Measurements from ENCODE around the gene FAF1.
"Not testable (repeated sequence)": the region's sequence is repeated elsewhere in the genome, so short reads cannot be mapped to it uniquely, and the experiment has no call there.

FAF1 gene

DNA sequence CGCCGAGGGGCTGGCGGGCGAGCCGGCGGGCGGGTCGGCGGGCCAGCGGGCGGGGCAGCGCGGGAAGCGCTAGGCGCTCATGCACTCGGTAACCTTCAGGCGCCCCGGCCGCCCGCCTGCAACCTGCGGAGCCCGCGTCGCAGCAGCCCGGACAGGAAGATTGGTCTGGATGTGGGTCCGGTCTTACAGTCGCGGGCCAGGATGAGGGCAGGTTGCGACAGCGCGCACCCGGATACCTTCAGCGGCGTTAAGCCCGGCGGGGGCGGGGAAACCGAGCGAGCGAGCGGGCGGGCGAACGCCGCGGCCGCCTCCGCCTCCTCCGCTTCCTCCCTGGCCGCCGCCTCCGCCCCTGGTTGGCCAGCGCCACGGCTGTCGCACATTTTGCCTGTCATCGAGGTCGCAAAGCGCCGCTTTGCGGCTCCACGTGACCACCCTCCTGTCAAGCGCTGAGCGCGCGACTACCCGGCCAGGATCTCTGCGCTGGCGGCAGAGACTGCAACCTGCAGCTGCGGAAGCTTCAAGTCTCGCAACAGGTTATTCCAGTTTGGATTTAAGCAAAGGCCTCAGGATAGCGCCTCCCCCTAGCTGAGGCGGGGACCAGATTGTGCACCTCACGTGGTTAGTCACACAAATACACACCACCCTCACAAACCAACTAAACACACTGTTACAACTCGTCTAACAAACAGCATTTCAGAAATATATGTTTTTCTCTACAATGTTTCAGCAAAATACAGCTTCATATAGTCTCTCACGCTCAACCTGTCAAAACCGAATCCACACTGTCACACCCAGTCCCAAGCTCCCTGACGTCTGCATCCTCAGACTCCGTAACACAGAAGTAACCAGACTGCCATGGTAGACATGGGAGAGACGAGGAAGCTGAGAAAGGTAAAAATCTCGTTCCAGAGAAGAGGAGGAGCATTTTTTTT is at the start of gene FAF1:
Gene FAF1, minus strand, starts transcription at position 355 of the 932 bp plus-strand sequence. CDS start 456 bp downstream, outside the sequence.
- DNase-seq: peak; percentile 80

GRCh38 chr1:51009381-51009780 is 49.3 kb upstream of the FAF1 start:
- DNase-seq: no peak

DNA sequence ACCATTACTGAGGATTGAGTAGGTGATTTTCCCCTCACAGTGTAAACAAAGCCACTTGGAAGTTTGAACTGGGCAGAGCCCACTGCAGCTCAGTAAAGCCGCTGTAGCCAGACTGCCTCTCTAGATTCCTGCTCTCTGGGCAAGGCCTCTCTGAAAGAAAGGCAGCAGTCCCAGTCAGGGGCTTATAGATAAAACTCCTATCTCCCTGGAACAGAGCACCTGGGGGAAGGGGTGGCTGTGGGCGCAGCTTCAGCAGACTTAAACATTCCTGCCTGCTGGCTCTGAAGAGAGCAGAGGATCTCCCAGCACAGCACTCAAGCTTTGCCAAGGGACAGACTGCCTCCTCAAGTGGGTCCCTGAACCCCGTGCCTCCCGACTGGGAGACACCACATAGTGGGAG is 45.5 kb upstream of the FAF1 start:
- not testable (repeated sequence) for DNase-seq

DNA sequence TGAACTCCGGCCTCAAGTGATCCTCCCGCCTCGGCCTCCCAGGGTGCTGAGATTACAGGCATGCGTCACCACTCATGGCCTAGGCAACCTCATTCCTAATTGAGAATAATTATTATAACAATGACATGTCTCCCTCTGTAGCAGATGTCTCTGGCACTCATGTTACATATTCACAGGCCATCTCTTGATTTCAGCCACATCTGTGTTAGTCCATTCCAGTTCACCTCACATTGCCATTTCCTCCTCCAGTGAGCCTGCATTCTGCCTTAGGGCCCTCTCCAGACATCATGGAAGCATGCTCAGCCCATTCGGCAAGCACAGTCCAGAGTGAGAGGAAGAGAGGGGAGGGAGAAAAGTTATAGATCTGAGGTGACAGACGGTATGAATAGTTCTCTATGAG is 42.4 kb upstream of the FAF1 start:
- no peak for DNase-seq

- DNase-seq: no peak
Measured at GRCh38 chr1:51000651-51001050, 40.6 kb upstream of the FAF1 start.

GRCh38 chr1:51000160-51000559 is 40.1 kb upstream of the FAF1 start:
- DNase-seq: no peak

DNA sequence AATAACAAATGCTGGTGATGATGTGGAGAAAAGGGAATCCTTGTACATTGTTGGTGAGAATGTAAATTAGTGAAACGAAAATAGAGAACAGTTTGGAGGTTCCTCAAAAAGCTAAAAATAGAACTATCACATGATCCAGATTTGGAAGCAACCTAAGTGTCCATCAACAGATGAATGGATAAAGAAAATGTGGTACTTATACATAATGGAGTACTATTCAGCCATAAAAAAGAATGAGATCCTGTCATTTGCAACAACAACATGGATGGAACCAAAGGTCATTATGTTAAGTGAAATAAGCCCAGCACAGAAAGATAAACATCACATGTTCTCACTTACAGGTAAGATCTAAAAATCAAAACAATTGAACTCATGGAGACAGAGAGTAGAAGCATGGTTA is 39.3 kb upstream of the FAF1 start:
- DNase-seq: not testable (repeated sequence)

- no peak for DNase-seq
Measured at GRCh38 chr1:50996083-50996482, 36.0 kb upstream of the FAF1 start.

DNA sequence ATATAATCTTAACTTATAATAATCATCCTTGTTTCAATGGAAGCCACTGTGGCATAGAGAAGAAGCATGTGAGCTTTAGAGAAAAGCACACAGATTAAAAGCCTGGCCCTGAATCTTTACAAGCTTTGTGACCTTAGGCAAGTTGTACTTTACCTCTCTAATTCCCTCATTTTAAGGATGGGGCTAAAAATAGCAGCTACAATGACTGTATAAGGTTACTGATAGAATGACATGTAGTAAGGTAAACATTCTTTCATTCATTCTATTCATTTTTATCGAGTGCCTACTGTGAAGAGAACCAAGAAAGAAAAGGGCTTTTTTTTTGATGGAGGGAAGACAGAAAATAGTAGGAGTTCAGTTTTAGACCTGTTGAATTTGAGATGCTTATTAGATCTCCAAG is 35.6 kb upstream of the FAF1 start:
- no peak for DNase-seq

GRCh38 chr1:50994997-50995396 is 34.9 kb upstream of the FAF1 start:
- DNase-seq: no peak

GRCh38 chr1:50993645-50994044 is 33.6 kb upstream of the FAF1 start:
- DNase-seq: no peak

DNA sequence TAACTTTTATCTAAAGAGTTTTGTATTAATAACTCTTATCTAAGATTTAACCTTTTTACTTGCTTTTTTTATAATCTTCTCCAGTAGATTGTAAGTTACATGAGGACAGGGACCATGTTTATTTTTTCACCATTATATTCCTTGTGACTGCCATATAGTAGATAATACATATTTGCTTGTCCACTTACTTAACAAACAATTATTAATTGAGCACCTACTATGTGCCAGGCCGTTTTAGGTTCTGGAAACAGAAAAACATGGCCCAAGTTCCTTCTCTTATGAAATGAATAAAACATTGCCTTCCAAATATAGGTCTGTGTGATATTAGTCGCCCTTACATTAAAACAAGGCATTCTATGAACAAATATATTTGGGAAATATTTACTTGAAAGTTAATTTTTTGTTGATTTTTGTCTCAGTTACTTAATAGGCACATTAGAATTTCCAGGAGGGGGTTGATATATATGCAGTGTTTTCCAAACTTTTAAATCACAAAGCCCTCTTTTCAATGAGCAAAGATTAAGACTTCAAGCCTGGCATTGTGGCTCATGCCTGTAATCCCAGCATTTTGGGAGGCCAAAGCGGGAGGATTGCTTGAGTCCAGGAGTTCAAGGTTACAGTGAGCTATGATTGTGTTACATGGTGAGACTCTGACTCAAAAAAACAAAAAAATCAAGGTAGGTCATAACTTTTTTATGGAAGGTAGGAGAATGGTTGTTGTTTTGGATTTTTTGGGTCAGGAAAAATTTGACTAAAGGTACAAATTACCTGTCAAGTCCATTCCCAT is 32.7 kb upstream of the FAF1 start:
- DNase-seq: no peak

GRCh38 chr1:50989694-50990093 is 29.6 kb upstream of the FAF1 start:
- DNase-seq: no peak

GRCh38 chr1:50986653-50987052 is 26.6 kb upstream of the FAF1 start:
- DNase-seq: no peak

DNA sequence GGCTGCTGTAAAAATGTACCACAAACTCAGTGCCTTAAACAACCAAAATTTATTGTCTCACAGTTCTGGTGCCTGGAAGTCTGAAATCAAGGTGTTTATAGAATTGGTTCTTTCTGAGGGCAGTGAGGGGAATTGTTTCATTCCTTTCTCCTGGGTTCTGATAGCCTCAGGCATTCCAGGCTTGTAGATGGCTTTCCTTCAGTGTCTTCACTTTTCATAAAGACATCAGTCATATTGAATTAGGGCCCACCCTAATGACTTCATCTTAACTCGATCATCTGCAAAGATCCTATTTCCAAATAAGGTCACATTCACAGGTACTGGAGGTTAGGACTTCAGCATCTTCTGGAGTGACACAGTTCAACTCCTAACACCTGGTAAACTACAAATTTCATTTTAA is 25.0 kb upstream of the FAF1 start:
- no peak for DNase-seq

- DNase-seq: peak; percentile 98
Measured at GRCh38 chr1:50983219-50983802, 23.2 kb upstream of the FAF1 start.

DNA sequence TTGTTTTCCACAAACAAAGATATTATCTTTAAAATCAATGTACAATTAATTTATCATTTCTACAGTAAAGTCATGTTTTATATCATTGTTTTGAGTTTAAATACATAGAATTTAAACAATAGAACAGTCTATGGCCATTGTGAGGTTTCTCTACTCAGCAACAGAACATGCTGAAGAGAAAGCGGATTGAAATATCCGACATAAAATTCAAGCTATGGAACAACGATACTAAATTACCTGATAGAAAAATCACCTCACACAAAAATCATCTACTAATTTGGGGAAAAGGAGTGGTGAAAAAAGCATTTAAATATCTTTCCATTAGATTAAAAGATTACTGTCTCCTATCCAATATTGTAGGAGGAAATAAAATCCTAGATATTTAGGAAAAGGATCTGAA is 22.5 kb upstream of the FAF1 start:
- DNase-seq: no peak

DNA sequence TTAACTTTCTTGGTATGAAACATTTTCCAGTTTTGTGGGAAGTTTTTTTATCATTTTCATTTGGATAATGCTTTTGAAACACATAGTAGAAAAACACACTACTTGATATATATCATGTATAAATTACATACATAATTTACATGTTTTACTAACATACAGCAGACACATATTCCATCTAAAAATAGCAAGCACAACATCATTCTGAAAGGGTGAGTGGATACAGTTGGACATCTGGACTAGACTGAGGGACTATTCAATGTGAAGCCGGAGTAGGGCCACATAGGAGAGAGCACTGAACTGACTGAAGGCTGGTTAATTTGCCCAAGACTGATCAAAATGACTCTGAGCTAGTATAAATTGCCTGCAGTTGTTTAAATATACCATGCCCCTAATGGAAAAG is 21.7 kb upstream of the FAF1 start:
- DNase-seq: peak; percentile 73

DNA sequence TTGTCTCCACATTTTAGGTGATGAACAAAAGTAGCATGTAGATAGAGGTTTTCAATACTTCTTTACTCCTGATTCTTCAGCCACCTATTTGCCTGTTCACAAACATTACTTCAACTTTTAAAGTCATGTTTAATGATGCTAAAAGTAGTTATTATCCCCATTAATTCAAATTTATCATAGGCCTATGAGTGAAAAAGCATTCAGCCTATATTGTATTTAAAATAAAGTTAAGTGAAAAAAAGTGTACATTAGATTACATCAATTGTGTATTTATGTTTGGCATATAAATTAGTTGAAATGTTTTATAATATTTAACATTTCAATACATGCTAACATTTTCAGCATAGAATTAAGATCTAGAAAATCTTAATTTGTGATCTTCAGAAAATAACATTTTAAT is 20.4 kb upstream of the FAF1 start:
- DNase-seq: no peak

DNA sequence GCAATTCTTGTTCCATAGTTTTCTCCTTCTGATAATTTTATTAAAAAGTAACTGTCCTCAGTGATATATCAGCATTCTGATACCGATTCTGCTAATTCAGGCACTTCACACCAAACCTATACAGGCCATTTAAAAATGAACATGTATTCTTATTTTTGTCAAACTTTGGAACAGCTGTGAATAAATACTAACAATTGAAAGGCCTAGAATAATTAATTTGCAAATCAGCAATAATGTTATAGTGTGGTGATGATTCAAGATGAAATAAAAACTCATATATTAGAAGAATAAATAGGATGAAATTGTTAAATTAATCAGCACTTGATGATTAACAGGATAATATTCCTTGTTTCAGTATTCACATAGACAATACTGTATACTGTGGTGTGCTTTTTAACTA is 19.9 kb upstream of the FAF1 start:
- DNase-seq: no peak

DNA sequence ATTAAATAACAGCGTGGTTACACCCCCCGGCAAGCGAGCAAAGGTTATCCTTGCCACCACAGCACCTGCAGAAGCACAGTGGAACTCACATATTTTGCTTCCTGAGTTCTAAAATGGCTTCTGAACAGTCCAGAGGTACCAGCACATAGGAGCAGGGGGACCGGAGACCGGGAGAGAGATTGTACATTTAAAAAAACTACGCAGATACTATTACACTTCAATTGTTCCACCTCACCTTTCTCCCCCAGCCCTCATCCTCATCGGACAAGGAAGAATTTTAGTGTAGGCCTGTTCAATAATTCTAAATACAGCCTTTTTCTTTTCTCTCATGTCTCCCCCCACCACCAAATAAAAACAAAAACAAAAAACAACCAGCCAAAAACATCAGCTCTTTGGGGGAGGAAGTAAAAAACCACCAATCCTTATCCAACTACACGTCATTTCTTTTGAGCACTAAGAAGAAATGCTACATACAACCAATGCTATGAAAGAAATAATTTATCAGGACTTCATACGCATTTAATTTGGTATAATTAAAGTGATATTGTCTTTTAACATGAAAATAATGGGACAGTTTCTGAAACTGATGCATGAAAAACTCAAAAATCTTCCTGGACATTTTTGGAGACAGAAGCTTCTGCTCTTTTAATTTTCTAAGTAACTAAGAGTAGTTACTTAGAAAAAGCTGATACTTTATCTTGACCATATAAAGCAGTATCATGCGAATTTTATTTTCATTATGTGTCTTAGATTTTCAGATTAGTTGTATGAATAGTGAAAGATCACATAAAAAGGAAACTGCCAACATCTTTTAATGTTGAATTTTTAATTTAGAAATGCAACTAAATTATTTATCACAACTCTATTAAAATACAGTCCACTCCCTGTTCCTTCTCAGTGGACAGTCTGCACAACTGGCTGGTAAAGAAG is 19.1 kb upstream of the FAF1 start:
- no peak for DNase-seq

DNA sequence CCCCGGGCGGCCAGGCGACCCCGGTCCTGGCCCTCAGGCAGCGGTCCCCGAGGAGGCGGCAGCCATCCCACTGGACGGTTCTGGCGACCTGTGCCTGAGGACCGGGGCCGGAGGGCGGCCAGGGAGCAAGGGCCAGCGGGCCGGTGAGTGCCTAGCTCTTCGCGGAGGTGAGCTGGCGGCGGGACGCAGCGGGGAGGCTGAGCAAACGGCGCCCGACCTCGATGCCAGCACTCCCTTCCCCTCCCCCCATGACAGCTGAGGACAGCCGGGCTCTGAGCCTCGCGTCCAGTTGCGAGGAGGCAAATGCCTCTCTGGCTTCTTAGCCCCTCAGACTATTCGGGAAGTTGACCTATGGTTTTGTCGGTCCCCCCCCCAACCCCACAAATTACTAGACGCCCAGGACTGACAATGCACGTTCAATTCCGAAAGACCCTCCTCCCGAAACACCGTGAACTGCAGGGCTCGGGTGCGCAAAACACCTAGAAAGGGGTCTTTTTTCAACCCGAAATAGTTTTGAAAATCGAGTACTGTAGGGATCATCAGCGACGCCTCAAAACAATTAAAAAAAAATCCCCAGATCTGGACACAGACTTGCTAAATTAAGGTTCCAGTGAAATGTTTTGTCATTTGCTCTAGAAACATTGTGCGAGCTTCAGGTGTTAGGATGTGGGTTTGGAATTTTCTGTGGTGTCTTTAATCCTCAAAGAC is 18.2 kb upstream of the FAF1 start:
- no peak for DNase-seq
